Measurements from ENCODE around the gene FBXL19.
"Not testable (repeated sequence)": the region's sequence is repeated elsewhere in the genome, so short reads cannot be mapped to it uniquely, and the experiment has no call there.

DNA sequence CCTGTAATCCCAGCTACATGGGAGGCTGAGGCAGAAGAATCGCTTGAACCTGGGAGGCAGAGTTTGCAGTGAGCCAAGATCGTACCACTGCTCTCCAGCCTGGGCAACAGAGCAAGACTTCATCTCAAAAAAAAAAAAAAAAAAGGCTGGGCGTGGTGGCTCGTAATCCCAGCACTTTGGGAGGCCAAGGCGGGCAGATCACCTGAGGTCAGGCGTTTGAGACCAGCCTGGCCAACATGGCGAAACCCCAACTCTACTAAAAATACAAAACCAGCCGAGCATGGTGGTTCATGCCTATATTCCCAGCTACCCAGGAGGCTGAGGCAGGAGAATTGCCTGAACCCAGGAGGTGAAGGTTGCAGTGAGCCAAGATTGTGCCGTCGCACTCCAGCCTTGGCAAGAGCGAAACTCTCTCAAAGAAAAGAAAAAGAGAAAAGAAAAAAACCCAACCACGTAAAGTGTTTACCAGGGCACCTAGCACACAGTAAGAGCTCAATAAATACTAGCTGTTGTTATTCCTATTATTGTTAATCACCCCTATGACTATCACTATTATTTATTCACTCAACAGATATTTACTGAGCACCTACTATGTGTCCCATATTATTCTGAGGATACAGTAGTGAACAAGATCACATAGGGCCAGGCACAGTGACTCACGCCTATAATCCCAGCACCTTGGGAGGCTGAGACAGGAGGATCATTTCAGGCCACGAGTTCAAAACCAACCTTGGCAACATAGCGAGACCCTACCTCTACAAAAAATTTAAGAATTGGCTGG is 32.1 kb upstream of the FBXL19 start:
- TF ChIP-seq EZH2phosphoT487 (IDR thresholded peaks at IDR 0.05; ENCODE audit: borderline replicate concordance, low read depth, low read length) = not testable (repeated sequence)
- TF ChIP-seq, protein P1, sequence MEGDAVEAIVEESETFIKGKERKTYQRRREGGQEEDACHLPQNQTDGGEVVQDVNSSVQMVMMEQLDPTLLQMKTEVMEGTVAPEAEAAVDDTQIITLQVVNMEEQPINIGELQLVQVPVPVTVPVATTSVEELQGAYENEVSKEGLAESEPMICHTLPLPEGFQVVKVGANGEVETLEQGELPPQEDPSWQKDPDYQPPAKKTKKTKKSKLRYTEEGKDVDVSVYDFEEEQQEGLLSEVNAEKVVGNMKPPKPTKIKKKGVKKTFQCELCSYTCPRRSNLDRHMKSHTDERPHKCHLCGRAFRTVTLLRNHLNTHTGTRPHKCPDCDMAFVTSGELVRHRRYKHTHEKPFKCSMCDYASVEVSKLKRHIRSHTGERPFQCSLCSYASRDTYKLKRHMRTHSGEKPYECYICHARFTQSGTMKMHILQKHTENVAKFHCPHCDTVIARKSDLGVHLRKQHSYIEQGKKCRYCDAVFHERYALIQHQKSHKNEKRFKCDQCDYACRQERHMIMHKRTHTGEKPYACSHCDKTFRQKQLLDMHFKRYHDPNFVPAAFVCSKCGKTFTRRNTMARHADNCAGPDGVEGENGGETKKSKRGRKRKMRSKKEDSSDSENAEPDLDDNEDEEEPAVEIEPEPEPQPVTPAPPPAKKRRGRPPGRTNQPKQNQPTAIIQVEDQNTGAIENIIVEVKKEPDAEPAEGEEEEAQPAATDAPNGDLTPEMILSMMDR (conservative IDR thresholded peaks at IDR 0.05; ENCODE audit: low read length) = not testable (repeated sequence)

Measured in OCI-LY7 (cell line).